ENCODE results near the gene HSPG2.

DNA sequence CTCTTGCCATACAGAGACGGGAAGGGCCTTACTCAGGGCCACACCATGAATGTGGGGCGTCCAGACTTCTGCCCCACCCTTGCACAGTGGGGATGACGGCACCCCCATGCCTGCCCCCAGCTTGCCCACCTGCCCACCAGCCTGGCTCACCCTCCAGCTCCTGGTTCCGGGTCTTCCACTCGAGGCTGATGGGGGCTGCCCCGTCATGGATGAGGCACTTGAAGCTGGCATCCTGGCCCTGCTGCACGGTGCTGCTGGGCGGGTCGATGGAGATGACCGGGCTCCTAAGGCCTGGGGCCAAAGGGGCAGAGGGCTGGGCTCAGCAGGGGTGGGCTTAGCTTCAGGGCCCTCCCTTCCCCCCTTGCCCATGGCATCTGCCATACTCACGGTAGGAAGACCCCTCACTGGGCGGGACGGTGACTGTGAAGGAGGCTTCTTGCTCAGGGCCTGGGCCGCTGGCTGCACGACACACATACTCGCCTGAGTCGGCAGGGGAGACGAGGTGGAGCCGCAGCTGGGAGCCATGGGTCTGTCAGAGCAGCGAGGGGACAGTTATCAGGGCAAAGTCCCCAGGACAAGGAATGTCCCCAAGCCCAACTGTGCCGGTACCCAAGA lies 95.2 kb downstream of the HSPG2 start:
- TF ChIP-seq, protein P1, sequence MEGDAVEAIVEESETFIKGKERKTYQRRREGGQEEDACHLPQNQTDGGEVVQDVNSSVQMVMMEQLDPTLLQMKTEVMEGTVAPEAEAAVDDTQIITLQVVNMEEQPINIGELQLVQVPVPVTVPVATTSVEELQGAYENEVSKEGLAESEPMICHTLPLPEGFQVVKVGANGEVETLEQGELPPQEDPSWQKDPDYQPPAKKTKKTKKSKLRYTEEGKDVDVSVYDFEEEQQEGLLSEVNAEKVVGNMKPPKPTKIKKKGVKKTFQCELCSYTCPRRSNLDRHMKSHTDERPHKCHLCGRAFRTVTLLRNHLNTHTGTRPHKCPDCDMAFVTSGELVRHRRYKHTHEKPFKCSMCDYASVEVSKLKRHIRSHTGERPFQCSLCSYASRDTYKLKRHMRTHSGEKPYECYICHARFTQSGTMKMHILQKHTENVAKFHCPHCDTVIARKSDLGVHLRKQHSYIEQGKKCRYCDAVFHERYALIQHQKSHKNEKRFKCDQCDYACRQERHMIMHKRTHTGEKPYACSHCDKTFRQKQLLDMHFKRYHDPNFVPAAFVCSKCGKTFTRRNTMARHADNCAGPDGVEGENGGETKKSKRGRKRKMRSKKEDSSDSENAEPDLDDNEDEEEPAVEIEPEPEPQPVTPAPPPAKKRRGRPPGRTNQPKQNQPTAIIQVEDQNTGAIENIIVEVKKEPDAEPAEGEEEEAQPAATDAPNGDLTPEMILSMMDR (IDR thresholded peaks at IDR 0.05), result no peak
- no peak for TF ChIP-seq POLR2A (IDR thresholded peaks at IDR 0.05)

Measured in gastroesophageal sphincter (tissue), 3 donors.